IMR-90 (cell line): ENCODE data around the gene DYNLRB1. TPM values are rescaled to one million over a fixed set of nuclear protein-coding genes. Genes with fewer than 3 reads are reported as not detected.

Source experiments
- ATAC-seq: fragments of 200-7000 bp; cut with Tn5 transposase; 2 replicates; pipeline ENCODE4 v1.9.1; 2020; ENCODE audit warnings: low read depth, mild to moderate bottlenecking, moderate library complexity
- BruUV-seq: library from RNA; stranded (reverse); fragments of 400-500 nt; replicated peaks from 2 replicates; lab custom pipeline; 2021; lab: Mats Ljungman, UMichigan
- CTCF ChIA-PET: fragments of 300-600 bp; formaldehyde crosslinking; extraction: SDS; loops from one replicate; lab custom pipeline; 2021; ENCODE audit warnings: antibody characterized with exemption; lab: Yijun Ruan, JAX
- POLR2A ChIA-PET: fragments of 300-600 bp; sonication (Branson Sonifier 250); formaldehyde crosslinking; loops from one replicate; lab custom pipeline; 2022; ENCODE audit warnings: antibody characterized with exemption; ENCODE audit not compliant: unreplicated experiment; lab: Charles Lee
- DNase-seq: peaks from one replicate; pipeline ENCODE4 v3.0.0; 2013
- H2AFZ ChIP-seq: replicated peaks from 2 replicates; pipeline ENCODE3; 2013; ENCODE audit warnings: low read length, mild to moderate bottlenecking; ENCODE audit not compliant: poor library complexity
- H2AK5ac ChIP-seq: 2 replicates; pipeline ENCODE4 v1.6.1; 2013; ENCODE audit warnings: low read depth, low read length, inconsistent platforms
- H2AK9ac ChIP-seq: replicated peaks from 2 replicates; pipeline ENCODE3; 2013; ENCODE audit warnings: mild to moderate bottlenecking, low read depth, low read length, moderate library complexity; ENCODE audit not compliant: poor library complexity
- H2BK120ac ChIP-seq: 2 replicates; pipeline ENCODE4 v1.6.1; 2013; ENCODE audit warnings: low read depth, low read length, inconsistent platforms
- H2BK15ac ChIP-seq: 3 replicates; pipeline ENCODE4 v1.6.1; 2013; ENCODE audit warnings: low read depth, low read length, inconsistent platforms
- H2BK20ac ChIP-seq: 2 replicates; pipeline ENCODE4 v1.6.1; 2013; ENCODE audit warnings: low read depth, mild to moderate bottlenecking, inconsistent platforms, low read length, moderate library complexity
- H2BK5ac ChIP-seq: 2 replicates; pipeline ENCODE4 v1.6.1; 2013; ENCODE audit warnings: mild to moderate bottlenecking, low read depth, low read length, inconsistent platforms; ENCODE audit not compliant: poor library complexity, severe bottlenecking
- H3K14ac ChIP-seq: replicated peaks from 2 replicates; pipeline ENCODE4 v1.6.1; 2013; ENCODE audit warnings: low read depth, low read length, inconsistent platforms
- H3K18ac ChIP-seq: 2 replicates; pipeline ENCODE4 v1.6.1; 2013; ENCODE audit warnings: low read depth, low read length, control low read depth
- H3K23ac ChIP-seq: 2 replicates; pipeline ENCODE4 v1.6.1; 2013; ENCODE audit warnings: low read depth, low read length, inconsistent platforms
- H3K27ac ChIP-seq: 2 replicates; pipeline ENCODE4 v1.5.1; 2013; ENCODE audit warnings: mild to moderate bottlenecking, control low read depth, low read length; ENCODE audit not compliant: insufficient read depth
- H3K27me3 ChIP-seq: 2 replicates; pipeline ENCODE4 v1.6.1; 2013; ENCODE audit warnings: low read length; ENCODE audit not compliant: control insufficient read depth, insufficient read depth
- H3K36me3 ChIP-seq: 2 replicates; pipeline ENCODE4 v1.6.1; 2013; ENCODE audit warnings: low read length, mixed read lengths; ENCODE audit not compliant: control insufficient read depth, insufficient read depth
- H3K4ac ChIP-seq: 2 replicates; pipeline ENCODE4 v1.6.1; 2013; ENCODE audit warnings: low read depth, low read length, inconsistent platforms
- H3K4me1 ChIP-seq: 2 replicates; pipeline ENCODE4 v1.6.1; 2013; ENCODE audit warnings: low read length, mixed read lengths; ENCODE audit not compliant: control insufficient read depth, insufficient read depth
- H3K4me2 ChIP-seq: 2 replicates; pipeline ENCODE4 v1.6.1; 2013; ENCODE audit warnings: low read depth, mild to moderate bottlenecking, control low read depth, low read length, moderate library complexity
- H3K4me3 ChIP-seq: 2 replicates; pipeline ENCODE4 v1.5.1; 2013; ENCODE audit warnings: low read depth, mild to moderate bottlenecking, control low read depth, low read length, moderate library complexity; ENCODE audit not compliant: insufficient read depth
- H3K56ac ChIP-seq: 2 replicates; pipeline ENCODE4 v1.6.1; 2013; ENCODE audit warnings: low read length, inconsistent platforms; ENCODE audit not compliant: insufficient read depth; ENCODE audit errors: extremely low read depth
- H3K79me1 ChIP-seq, 2 experiments: 2 replicates each; pipeline ENCODE4 v1.6.1; 2013; ENCODE audit warnings: low read length in 2 of 2, inconsistent platforms in 1 of 2, low read depth in 1 of 2
- H3K9ac ChIP-seq: 2 replicates; pipeline ENCODE4 v1.6.1; 2013; ENCODE audit warnings: low read depth, low read length, control low read depth
- H3K9me1 ChIP-seq: 2 replicates; pipeline ENCODE4 v1.6.1; 2013; ENCODE audit warnings: low read length, inconsistent platforms; ENCODE audit not compliant: insufficient read depth
- H3K9me3 ChIP-seq: 2 replicates; pipeline ENCODE4 v1.6.1; 2013; ENCODE audit warnings: low read length; ENCODE audit not compliant: control insufficient read depth, insufficient read depth
- H4K20me1 ChIP-seq: 2 replicates; pipeline ENCODE4 v1.6.1; 2013; ENCODE audit warnings: low read length, inconsistent platforms; ENCODE audit not compliant: insufficient read depth
- H4K5ac ChIP-seq: 2 replicates; pipeline ENCODE4 v1.6.1; 2013; ENCODE audit warnings: mild to moderate bottlenecking, low read depth, low read length, control low read depth
- H4K8ac ChIP-seq, 2 experiments: 2 replicates each; pipeline ENCODE4 v1.6.1; 2013; ENCODE audit warnings: low read depth in 2 of 2, low read length in 2 of 2, control low read depth in 1 of 2, inconsistent platforms in 1 of 2
- H4K91ac ChIP-seq: 2 replicates; pipeline ENCODE4 v1.6.1; 2013; ENCODE audit warnings: low read depth, low read length, inconsistent platforms; ENCODE audit not compliant: insufficient read depth
- CEBPB ChIP-seq: IDR thresholded peaks from 2 replicates; pipeline ENCODE4 v1.6.1; 2012; ENCODE audit warnings: low read depth, low read length, improper control_type of control experiment
- MAZ ChIP-seq: IDR thresholded peaks from 2 replicates; pipeline ENCODE4 v1.6.1; 2012; ENCODE audit warnings: low read depth, mild to moderate bottlenecking, low read length, improper control_type of control experiment, moderate library complexity, borderline replicate concordance
- WGBS, 2 experiments: methylation state at CpG; one replicate each; pipeline versions ENCODE4 v1.1.5 to v1.1.7; 2013; ENCODE audit warnings: missing lambda C conversion rate in 2 of 2; ENCODE audit not compliant: insufficient read length in 1 of 2; ENCODE audit errors: extremely low coverage in 2 of 2; 5-methylcytosine and 5-hydroxymethylcytosine counted together
- dilution Hi-C: fragments of 300-500 bp; cut with HindIII; formaldehyde crosslinking; loops from one replicate; pipeline ENCODE4 v1.14.3; 2018; ENCODE audit warnings: low sequenced_read_pairs; ENCODE audit not compliant: unreplicated experiment
- in situ Hi-C: fragments of 300-500 bp; cut with MboI; formaldehyde crosslinking; loops from 3 replicates; pipeline ENCODE4 v1.14.3; 2019; ENCODE audit warnings: low sequenced_read_pairs, inconsistent platforms, mixed read lengths
- intact Hi-C: fragments of 100-400 bp; cut with micrococcal nuclease; formaldehyde crosslinking; loops from 2 replicates; pipeline ENCODE4 v1.10.0; 2022
- polyA plus RNA-seq, 3 experiments: library from polyadenylated mRNA; depleted of rRNA; stranded (reverse); fragments of >200 nt; gene quantifications; 2 replicates each; pipeline ENCODE4 v1.2.3, GENCODE V29; 2012; ENCODE audit warnings: low replicate concordance in 1 of 3
- total RNA-seq: library from RNA; depleted of rRNA; stranded (reverse); fragments of >200 nt; gene quantifications from 2 replicates; pipeline ENCODE4 v1.2.3, GENCODE V29; 2012

Gene DYNLRB1
- total and polyA plus RNA-seq, 2 of the 4 experiments (the other 2 are of a cell fraction), result 82.4 to 380 TPM

DNA sequence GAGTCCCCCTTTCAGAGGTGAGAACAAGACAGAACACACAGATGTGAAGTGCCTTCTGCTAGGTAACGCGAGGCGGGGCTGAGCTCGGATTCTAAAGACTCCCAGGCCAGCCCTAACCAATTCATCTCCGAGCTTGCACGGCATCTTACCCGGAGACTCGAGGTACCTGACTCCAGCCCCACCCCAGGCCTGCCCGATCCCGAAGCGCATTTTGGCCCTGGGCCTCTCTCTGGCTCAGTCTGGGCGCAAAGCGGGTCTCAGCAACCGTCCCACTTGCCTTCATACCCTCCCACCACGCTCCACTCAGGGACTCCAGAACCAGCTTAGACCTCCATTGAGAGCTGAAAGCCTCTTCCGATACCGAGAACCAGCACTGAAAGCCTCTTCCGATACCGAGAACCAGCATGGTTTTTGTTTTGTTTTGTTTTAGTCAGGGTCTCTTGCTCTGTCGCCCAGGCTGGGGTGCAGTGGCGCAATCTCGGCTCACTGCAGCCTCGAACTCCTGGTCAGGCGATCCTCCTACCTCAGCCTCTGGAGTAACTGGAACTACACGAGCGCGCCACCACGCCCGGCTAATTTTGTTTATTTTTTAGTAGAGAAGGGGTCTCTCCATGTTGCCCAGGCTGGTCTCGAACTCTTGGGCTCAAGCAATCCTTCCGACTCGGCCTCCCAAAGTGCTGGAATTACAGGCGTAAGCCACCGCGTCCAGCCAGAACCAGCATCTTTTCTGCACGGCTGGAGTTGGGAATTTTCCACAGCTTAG lies 557 bp upstream of the DYNLRB1 start:
- Histone ChIP-seq H2BK20ac (peak overlapping the region; percentile 57; the same call in 1 of the 2 replicates), H3K36me3 (peaks cover 6% of the 10 kb centered on the region), H2AFZ (peak overlapping the region; percentile 86), H3K9me3 (no peaks in the 10 kb centered on the region), H2BK120ac (peak overlapping the region; percentile 42), H3K9ac (peak overlapping the region; percentile 74), H4K8ac (peak overlapping the region; percentile 79 to 91), H3K4me1 (peaks cover 7% of the 10 kb centered on the region; the same call in 1 of the 2 replicates), H3K14ac (peak overlapping the region; percentile 94), H4K91ac (peak overlapping the region; percentile 87), H2AK9ac (peak overlapping the region; percentile 95), H3K9me1 (peaks cover 8% of the 10 kb centered on the region), H3K27me3 (no peaks in the 10 kb centered on the region), H2AK5ac (peak overlapping the region; percentile 91), H3K27ac (peak overlapping the region; percentile 88), H3K79me1 (peaks cover 8 to 60% of the 10 kb centered on the region in 2 experiments; a peak in 3 of 4 replicates), H3K4me2 (peak overlapping the region; percentile 77), H3K4ac (peak overlapping the region; percentile 97), H2BK15ac (no peak overlapping the region; the same call in 2 of the 3 replicates), H3K23ac (peak overlapping the region; percentile 73), H4K5ac (peak overlapping the region; percentile 71), H3K56ac (peak overlapping the region; percentile 58), H2BK5ac (peak overlapping the region; percentile 78), H3K4me3 (peak overlapping the region; percentile 89), H3K18ac (peak overlapping the region; percentile 33), H4K20me1 (no peaks in the 10 kb centered on the region)
- peak; percentile 16 for ATAC-seq
- TF ChIP-seq MAZ (no peak), CEBPB (peak; percentile 60)
- BruUV-seq, result no TSS peak
- WGBS, 2 experiments, result 2% methylated on average over 17 of the region's 36 CpGs; no CpG with 5 or more reads in 1 of the 2 experiments
- in situ Hi-C loops, result loop anchor here (5.0 kb wide), 1 partner anchor 203 kb away; no protein-coding TSS in a partner anchor
- CTCF ChIA-PET, result interaction anchor here (4.3 kb wide), 1 partner anchor 203 kb away, joined by 24 read pairs; no protein-coding TSS in a partner anchor
- peak; percentile 47 for DNase-seq
- dilution Hi-C loops, result no loop called here
- intact Hi-C loops, result loop anchor here (2.0 kb wide), 1 partner anchor 203 kb away; no protein-coding TSS in a partner anchor
- POLR2A ChIA-PET, result no interaction called here
